Measurements from ENCODE around the gene CBX2. TPM values are rescaled to one million over a fixed set of nuclear protein-coding genes. Genes with fewer than 3 reads are reported as not detected.

The CBX2 gene
- polyA plus RNA-seq, 1 of the 3 experiments (the other 2 are of a cell fraction), result 22.4 TPM

DNA sequence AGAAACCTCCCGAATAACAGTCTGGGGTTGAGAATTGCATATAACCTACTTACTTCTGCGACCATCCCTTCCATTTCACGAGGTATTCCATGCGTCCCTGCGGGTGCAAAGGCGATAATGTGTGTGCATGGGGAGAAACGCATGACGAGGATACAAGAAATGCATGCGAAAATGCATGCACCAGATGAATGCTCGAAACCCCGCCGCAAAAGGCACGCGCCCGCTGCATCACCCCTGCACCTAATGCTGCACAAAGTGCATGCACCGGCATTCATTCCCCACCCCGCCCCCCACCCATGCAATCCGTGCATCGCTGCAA lies 18.5 kb downstream of the CBX2 start:
- Histone ChIP-seq H3K4me2 (peak overlapping the region; percentile 97), H3F3A (replicated peaks; ENCODE audit: insufficient read depth) (peaks cover 4% of the 10 kb centered on the region), H3K9me2 (no peaks in the 10 kb centered on the region), H3K27ac (ENCODE audit: low read depth in 2 of 2, low read length in 1 of 2) (peak overlapping the region; percentile 82 to 98; a peak in 3 of 4 replicates), H3K79me2 (ENCODE audit: insufficient read depth) (peaks cover 18% of the 10 kb centered on the region), H4K20me1 (ENCODE audit: insufficient read depth) (peaks cover 11% of the 10 kb centered on the region; the same call in 1 of the 2 replicates), H3K4me3 (ENCODE audit: low read depth in 2 of 2, low read length in 1 of 2) (peak overlapping the region; percentile 79 to 85), H3K9ac (peak overlapping the region; percentile 83), H3K9me3 (no peaks in the 10 kb centered on the region), H2AFZ (ENCODE audit: low read depth) (peak overlapping the region; percentile 65; the same call in 1 of the 2 replicates), H3K36me3 (replicated peaks in 1 of 2; ENCODE audit: control insufficient read depth in 1 of 2, insufficient read depth in 2 of 2, low read length in 1 of 2) (peaks cover 0 to 24% of the 10 kb centered on the region in 2 experiments), H3K27me3 (ENCODE audit: insufficient read depth) (no peaks in the 10 kb centered on the region), H3K4me1 (ENCODE audit: control insufficient read depth in 1 of 2, insufficient read depth in 2 of 2, low read depth in 1 of 2, low read length in 1 of 2) (peaks cover 23 to 47% of the 10 kb centered on the region in 2 experiments; a peak in 3 of 4 replicates)
- TF ChIP-seq TAF1 (IDR thresholded peaks at IDR 0.05; ENCODE audit: borderline replicate concordance, low read depth, low read length), result no peak
- TF ChIP-seq MXI1 (IDR thresholded peaks at IDR 0.05; ENCODE audit: low read depth, low read length), result peak; percentile 65; the same call in 1 of the 2 replicates
- DNase-seq, result no peak
- CTCF ChIA-PET, result interaction anchor here (0.6 to 9.7 kb wide), 13 partner anchors 7 to 438 kb away, joined by 3 to 146 read pairs (median 6); partner anchors contain the start of gene CBX4
- POLR2A ChIA-PET, result interaction anchor here (0.6 to 3.3 kb wide), 12 partner anchors 10 to 305 kb away, joined by 3 to 50 read pairs (median 6); partner anchors contain the start of genes CBX2, CBX4 and GAA
- WGBS (ENCODE audit: low lambda C conversion rate), result under 1% methylated on average over 19 of the region's 19 CpGs

DNA sequence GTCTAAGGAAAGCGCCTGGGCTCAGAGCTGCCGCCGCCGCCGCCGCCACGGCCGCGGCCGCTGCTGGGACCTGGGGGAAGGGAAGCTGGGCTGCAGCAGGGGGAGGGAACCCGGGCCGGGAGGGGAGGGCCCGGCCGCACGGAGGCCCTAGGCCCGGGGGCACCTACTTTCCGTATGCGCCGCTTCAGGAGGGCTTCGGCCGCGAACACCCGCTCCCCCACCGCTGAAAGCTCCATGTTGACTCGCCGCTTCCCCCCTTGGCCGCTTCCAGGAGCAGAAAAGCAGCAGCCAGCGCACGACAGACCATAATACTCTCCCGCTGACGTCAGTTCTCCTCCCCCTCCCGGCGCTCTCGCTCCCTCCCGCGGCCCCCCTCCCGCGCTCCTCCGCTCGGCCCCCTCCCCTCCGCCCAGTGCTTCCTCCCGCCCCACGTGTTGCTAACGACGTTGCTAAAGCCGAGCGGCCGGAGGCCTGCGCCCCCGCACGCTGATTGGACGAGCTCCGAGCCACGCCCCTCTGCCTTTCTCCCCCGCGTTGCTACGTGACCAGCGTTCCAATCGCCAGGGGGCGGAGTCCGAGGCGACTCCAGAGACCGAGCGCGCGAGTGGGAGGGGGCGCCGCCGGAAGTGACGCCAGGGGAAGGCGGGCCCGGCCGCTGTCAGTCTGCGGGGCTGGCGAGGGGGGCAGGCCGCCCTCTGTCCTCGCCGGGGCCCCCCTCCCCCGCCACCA lies 19.0 kb downstream of the CBX2 start, which contains the start of gene CBX8:
TSS of gene CBX8 (minus strand) at position 315 of the 729 bp plus-strand sequence. CDS start at position 236, 79 bp downstream.
- 2% methylated on average over 45 of the region's 79 CpGs for WGBS (ENCODE audit: low lambda C conversion rate)
- Histone ChIP-seq H3K36me3 (replicated peaks in 1 of 2; ENCODE audit: control insufficient read depth in 1 of 2, insufficient read depth in 2 of 2, low read length in 1 of 2) (peaks cover 0 to 24% of the 10 kb centered on the region in 2 experiments), H3K79me2 (ENCODE audit: insufficient read depth) (peaks cover 18% of the 10 kb centered on the region), H3K9me3 (no peaks in the 10 kb centered on the region), H2AFZ (ENCODE audit: low read depth) (peak within 1 kb of the TSS; percentile 75; the same call in 1 of the 2 replicates), H4K20me1 (ENCODE audit: insufficient read depth) (peaks cover 11% of the 10 kb centered on the region; the same call in 1 of the 2 replicates), H3K4me1 (ENCODE audit: control insufficient read depth in 1 of 2, insufficient read depth in 2 of 2, low read depth in 1 of 2, low read length in 1 of 2) (peaks cover 23 to 43% of the 10 kb centered on the region in 2 experiments; a peak in 3 of 4 replicates), H3K9ac (peak within 1 kb of the TSS; percentile 83), H3K27me3 (ENCODE audit: insufficient read depth) (0 out of 2 replicates have a peak, but pooled peaks cover 3% of the 10 kb centered on the region), H3K4me2 (peak within 1 kb of the TSS; percentile 97), H3K27ac (ENCODE audit: low read depth in 2 of 2, low read length in 1 of 2) (peak within 1 kb of the TSS; percentile 82 to 98; a peak in 3 of 4 replicates), H3K9me2 (no peaks in the 10 kb centered on the region), H3K4me3 (ENCODE audit: low read depth in 2 of 2, low read length in 1 of 2) (peak within 1 kb of the TSS; percentile 79 to 85), H3F3A (replicated peaks; ENCODE audit: insufficient read depth) (peaks cover 4% of the 10 kb centered on the region)
- ChIA-PET POLR2A (interaction anchor here (0.6 to 3.3 kb wide), 12 partner anchors 10 to 305 kb away, joined by 3 to 50 read pairs (median 6); partner anchors contain the start of genes CBX2, CBX4 and GAA), CTCF (interaction anchor here (0.6 to 9.7 kb wide), 15 partner anchors 8 to 438 kb away, joined by 3 to 146 read pairs (median 6); partner anchors contain the start of gene CBX4)
- DNase-seq, result peak; percentile 100
- TF ChIP-seq PBX3 (IDR thresholded peaks at IDR 0.05) (peak; percentile 99), JUND (IDR thresholded peaks at IDR 0.05) (no peak), USF2 (IDR thresholded peaks at IDR 0.05; ENCODE audit: borderline replicate concordance, low read depth, low read length) (peak; percentile 49), EZH2phosphoT487 (IDR thresholded peaks at IDR 0.05; ENCODE audit: borderline replicate concordance, low read depth) (no peak), TAF1 (IDR thresholded peaks at IDR 0.05; ENCODE audit: borderline replicate concordance, low read depth, low read length) (peak; percentile 84), MXI1 (IDR thresholded peaks at IDR 0.05; ENCODE audit: low read depth, low read length) (peak; percentile 82), RFX5 (IDR thresholded peaks at IDR 0.05; ENCODE audit: low read length) (peak; percentile 89), YY1 (IDR thresholded peaks at IDR 0.05; ENCODE audit: low read depth) (peak; percentile 66; the same call in 1 of the 2 replicates), ZBTB33 (IDR thresholded peaks at IDR 0.05; ENCODE audit: borderline replicate concordance, low read depth) (0 out of 2 replicates have a peak, but pooled peaks have one; percentile 17), RXRA (IDR thresholded peaks at IDR 0.05; ENCODE audit: borderline replicate concordance, low read depth) (no peak), NFIC (IDR thresholded peaks at IDR 0.05; ENCODE audit: borderline replicate concordance) (no peak), IRF3 (IDR thresholded peaks at IDR 0.05; ENCODE audit: low read depth, low read length) (peak; percentile 85), EP300 (IDR thresholded peaks at IDR 0.05; ENCODE audit: borderline replicate concordance in 1 of 2, low read depth in 1 of 2, low read length in 1 of 2) (peak; percentile 36 to 63; a peak in 2 of 4 replicates)
- TF ChIP-seq, protein P1, sequence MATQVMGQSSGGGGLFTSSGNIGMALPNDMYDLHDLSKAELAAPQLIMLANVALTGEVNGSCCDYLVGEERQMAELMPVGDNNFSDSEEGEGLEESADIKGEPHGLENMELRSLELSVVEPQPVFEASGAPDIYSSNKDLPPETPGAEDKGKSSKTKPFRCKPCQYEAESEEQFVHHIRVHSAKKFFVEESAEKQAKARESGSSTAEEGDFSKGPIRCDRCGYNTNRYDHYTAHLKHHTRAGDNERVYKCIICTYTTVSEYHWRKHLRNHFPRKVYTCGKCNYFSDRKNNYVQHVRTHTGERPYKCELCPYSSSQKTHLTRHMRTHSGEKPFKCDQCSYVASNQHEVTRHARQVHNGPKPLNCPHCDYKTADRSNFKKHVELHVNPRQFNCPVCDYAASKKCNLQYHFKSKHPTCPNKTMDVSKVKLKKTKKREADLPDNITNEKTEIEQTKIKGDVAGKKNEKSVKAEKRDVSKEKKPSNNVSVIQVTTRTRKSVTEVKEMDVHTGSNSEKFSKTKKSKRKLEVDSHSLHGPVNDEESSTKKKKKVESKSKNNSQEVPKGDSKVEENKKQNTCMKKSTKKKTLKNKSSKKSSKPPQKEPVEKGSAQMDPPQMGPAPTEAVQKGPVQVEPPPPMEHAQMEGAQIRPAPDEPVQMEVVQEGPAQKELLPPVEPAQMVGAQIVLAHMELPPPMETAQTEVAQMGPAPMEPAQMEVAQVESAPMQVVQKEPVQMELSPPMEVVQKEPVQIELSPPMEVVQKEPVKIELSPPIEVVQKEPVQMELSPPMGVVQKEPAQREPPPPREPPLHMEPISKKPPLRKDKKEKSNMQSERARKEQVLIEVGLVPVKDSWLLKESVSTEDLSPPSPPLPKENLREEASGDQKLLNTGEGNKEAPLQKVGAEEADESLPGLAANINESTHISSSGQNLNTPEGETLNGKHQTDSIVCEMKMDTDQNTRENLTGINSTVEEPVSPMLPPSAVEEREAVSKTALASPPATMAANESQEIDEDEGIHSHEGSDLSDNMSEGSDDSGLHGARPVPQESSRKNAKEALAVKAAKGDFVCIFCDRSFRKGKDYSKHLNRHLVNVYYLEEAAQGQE (IDR thresholded peaks at IDR 0.05; ENCODE audit: low read depth, low read length), result no peak; the same call in 1 of the 2 replicates

Data from SK-N-SH (cell line).